HG03457 (cell line): Measurements from ENCODE around the gene RIPPLY3.
A peak's percentile ranks its signal among the peaks of the same experiment; 100 is the strongest.

Experiments
- ATAC-seq: cut with Tn5 transposase; IDR thresholded peaks from one replicate; pipeline ENCODE4 v1.9.1; 2021; ENCODE audit warnings: moderate number of reproducible peaks; ENCODE audit not compliant: unreplicated experiment

RIPPLY3 gene

GRCh38 chr21:37006486-37007291 lies at the start of gene RIPPLY3:
RIPPLY3 (plus strand) TSS chr21:37006702; CDS start chr21:37006773, 71 bp downstream.
- ATAC-seq, result no peak

DNA sequence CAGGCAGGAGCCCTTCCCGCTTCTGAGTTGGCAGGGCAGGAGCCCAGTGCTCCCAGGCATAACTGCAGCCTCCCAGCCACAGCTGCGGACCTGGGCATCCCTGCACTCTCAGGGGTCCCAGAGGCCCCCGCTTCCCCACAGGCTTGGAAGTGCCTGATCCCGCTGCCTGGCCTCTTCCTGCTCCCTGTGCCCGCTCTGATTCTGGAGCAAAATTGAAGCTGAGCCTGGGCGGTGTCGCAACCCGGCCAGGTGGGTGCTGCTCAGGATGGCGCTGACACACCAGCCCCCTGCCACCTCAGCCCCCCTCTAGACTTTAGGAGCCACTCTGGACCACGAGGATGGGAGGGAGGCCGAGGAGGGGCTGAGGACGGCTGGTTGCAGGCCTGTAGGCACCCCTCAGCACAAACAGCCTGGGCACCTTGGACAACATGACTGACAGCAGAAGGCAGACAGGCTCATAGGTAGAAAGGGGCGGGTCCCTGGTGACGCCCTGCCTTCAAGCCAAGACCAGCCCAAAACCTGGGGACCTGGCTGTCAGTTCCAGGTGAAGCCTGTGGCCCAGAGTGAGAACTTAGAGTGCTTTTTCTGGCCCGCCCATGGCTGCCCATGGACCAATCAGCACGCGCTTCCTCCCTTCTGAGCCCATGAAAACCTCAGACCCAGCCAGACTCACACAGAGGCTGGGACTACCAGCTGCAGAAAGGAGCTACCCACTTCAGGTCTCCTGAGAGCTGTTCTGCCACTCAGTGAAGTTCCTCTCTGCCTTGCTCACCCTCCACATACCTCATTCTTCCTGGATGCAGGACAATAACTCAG lies 47.3 kb upstream of the RIPPLY3 start:
- ATAC-seq, result no peak

- no peak for ATAC-seq
Observed at GRCh38 chr21:36960676-36961284, 45.7 kb upstream of the RIPPLY3 start.

- no peak for ATAC-seq
Observed at GRCh38 chr21:36962098-36962780, 44.3 kb upstream of the RIPPLY3 start.

GRCh38 chr21:36964398-36964797 lies 42.1 kb upstream of the RIPPLY3 start:
- ATAC-seq, result no peak

DNA sequence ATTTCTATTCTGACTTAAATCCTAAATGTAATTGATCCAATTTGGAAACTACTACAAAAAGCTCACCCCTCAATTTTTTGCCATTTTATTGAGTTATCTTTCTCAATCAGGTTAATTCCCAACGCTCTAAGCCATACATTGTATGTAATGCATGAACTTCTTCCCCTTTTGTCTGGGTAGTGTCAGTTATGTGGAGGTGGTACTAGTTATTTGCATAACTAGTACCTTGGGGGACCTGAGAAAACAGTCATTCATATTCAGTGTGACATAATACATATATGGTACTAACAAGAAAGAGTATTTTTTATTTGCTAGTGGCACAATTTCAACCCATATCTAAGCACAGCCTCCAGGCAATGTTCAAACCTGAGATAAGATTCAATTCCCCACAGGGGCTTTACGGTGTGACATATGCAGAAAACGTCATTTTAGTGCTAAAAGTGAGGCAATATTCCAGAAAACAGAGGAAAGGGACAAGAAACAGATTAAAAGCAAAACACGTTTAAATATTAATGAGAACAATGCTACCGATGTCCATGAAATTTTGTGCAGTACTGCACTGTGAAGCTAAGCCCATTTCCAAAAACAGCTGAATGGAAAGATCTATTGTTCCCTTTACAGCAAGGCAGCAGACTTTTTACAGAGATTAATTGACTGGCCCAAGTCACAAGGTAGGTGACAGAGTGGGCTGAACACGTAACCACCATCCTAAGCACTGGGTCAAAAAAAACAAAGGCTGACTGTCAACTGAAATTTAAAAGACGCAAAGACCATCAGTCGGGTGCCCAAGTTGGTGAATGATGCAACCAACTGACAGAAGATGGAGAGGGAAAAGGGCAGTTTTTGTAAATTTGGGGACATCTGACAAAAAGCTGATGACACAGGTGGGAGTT lies 41.4 kb upstream of the RIPPLY3 start:
- no peak for ATAC-seq

- ATAC-seq, result no peak
Observed at GRCh38 chr21:36965720-36966065, 40.8 kb upstream of the RIPPLY3 start.

DNA sequence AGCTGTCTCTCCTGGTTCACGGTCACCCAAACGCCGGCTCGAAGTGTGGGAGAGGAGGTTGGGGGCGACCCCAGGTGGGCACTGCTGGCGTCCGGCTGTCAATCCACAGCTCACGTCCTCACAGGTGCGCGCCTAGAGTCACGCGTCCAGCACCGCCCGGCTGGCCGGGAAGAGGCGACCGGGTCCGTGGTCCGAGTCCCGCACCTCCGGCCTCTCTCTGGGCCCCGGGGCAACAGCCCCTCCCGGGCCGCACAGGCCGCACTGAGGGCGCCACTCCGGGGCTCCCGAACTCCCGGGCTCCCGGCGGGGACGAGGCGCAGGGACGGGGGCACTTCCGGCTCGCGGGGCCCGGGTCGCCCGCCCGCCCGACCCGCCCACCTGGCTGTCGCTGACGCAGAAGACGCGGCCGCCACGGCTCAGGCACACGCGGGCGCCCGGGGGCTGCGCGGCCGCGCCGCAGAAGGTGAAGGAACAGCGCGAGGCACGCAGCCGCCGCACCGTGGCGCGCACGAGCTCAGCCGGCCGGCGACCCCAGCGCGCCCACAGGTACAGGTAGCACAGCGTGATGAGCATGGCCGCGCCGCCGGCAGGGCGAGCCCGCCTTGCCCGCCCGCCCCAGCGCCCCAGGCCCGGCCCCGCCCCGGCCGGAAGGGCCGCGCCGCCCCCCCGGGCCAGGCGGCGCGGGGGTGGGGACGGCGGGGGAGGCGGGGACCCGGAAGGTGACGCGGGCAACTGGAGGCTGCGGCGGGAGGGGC lies 40.3 kb upstream of the RIPPLY3 start, which contains the start of gene HLCS:
Gene HLCS (minus strand): TSS at position 604 of the 755 bp plus-strand sequence. CDS start 31 bp downstream, at position 573.
- peak; percentile 67 for ATAC-seq

- no peak for ATAC-seq
Observed at GRCh38 chr21:36966821-36967768, 39.4 kb upstream of the RIPPLY3 start.

- ATAC-seq, result no peak
Observed at GRCh38 chr21:36968414-36968813, 38.1 kb upstream of the RIPPLY3 start.

GRCh38 chr21:36968976-36969375 lies 37.5 kb upstream of the RIPPLY3 start:
- no peak for ATAC-seq

- no peak for ATAC-seq
Observed at GRCh38 chr21:36973986-36974850, 32.3 kb upstream of the RIPPLY3 start.

- no peak for ATAC-seq
Observed at GRCh38 chr21:36974851-36975192, 31.7 kb upstream of the RIPPLY3 start.

DNA sequence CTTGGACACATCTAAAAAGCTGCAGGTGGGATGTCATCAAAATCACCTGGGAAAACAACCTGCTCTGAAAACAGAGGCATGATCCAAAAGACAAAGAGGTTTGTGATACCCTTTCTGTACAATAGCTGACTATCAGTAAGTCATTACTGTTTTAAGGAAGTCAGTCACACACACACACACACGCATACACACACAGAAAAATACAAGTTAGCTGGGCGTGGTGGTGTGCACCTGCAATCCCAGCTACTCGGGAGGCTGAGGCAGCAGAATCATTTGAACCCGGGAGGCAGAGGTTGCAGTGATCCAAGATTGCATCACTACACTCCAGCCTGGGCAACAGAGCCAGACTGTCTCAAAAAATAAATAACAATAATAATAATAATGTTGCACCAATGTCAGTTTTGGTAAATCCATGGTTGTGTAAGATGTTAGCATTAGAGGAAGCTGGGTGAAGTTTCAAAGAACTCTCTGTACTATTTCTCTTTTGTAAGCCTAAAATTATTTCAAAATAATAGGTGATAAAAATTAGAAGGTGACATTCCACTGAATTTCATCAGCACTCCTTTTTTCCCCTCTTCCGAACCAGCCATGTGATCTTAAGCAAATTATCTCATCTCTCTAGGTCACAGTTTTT lies 30.2 kb upstream of the RIPPLY3 start:
- ATAC-seq, result no peak

- peak; percentile 44 for ATAC-seq
Observed at GRCh38 chr21:36976882-36977651, 29.4 kb upstream of the RIPPLY3 start.
